ENCODE measurements around the gene NID1.

NID1 gene

GRCh38 chr1:236025836-236026235 lies 39.1 kb downstream of the NID1 start:
- Histone ChIP-seq H3K9me3 (replicated peaks; ENCODE audit: insufficient read depth, low read length) (no peaks in the 10 kb centered on the region), H3K27me3 (replicated peaks; ENCODE audit: insufficient read depth, low read length) (no peaks in the 10 kb centered on the region), H3K4me2 (ENCODE audit: low read depth, low read length) (no peak overlapping the region), H3K9me2 (replicated peaks; ENCODE audit: insufficient read depth, low read length) (no peaks in the 10 kb centered on the region), H3K36me3 (replicated peaks; ENCODE audit: insufficient read depth, low read length) (no peaks in the 10 kb centered on the region), H3K4me3 (ENCODE audit: low read length) (no peak overlapping the region), H3F3A (ENCODE audit: insufficient read depth, low read length) (no peaks in the 10 kb centered on the region), H4K20me1 (ENCODE audit: insufficient read depth, low read length) (no peaks in the 10 kb centered on the region), H3K9ac (ENCODE audit: low read length) (no peak overlapping the region), H3K27ac (ENCODE audit: low read length) (no peak overlapping the region), H2AFZ (ENCODE audit: low read length) (no peak overlapping the region), H3K4me1 (ENCODE audit: low read length) (no peaks in the 10 kb centered on the region), H3K79me2 (ENCODE audit: low read length) (no peaks in the 10 kb centered on the region)
- TF ChIP-seq EZH2 (optimal IDR thresholded peaks at IDR 0.05; ENCODE audit: low read depth, low read length) (no peak), EZH2phosphoT487 (IDR thresholded peaks at IDR 0.05; ENCODE audit: low read length) (no peak)
- TF ChIP-seq, protein P1, sequence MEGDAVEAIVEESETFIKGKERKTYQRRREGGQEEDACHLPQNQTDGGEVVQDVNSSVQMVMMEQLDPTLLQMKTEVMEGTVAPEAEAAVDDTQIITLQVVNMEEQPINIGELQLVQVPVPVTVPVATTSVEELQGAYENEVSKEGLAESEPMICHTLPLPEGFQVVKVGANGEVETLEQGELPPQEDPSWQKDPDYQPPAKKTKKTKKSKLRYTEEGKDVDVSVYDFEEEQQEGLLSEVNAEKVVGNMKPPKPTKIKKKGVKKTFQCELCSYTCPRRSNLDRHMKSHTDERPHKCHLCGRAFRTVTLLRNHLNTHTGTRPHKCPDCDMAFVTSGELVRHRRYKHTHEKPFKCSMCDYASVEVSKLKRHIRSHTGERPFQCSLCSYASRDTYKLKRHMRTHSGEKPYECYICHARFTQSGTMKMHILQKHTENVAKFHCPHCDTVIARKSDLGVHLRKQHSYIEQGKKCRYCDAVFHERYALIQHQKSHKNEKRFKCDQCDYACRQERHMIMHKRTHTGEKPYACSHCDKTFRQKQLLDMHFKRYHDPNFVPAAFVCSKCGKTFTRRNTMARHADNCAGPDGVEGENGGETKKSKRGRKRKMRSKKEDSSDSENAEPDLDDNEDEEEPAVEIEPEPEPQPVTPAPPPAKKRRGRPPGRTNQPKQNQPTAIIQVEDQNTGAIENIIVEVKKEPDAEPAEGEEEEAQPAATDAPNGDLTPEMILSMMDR (IDR thresholded peaks at IDR 0.05; ENCODE audit: low read length): no peak
- DNase-seq: no peak

DNA sequence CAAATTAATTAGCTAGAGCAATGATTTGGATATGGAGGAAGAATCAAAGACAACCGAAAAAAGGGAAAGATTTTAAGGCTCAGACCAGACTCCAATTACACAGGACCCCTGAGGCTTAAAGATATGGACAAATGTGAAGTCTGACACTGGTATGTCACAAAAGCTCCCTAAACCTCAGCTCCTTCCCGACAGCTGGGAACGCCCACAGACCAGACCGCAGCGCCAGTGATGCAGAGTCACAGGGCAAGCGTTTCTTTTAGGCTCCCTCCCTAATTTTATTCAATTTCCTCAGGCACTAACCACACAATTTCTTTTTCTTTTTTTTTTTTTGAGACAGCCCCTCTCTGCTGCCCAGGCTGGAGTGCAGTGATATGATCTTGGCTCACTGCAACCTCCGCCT lies 40.2 kb downstream of the NID1 start:
- no peaks in the 10 kb centered on the region for H3F3A ChIP-seq (ENCODE audit: insufficient read depth, low read length)
- TF ChIP-seq EZH2phosphoT487 (IDR thresholded peaks at IDR 0.05; ENCODE audit: low read length): no peak
- TF ChIP-seq, protein P1 (IDR thresholded peaks at IDR 0.05; ENCODE audit: low read length): no peak
- no peak for TF ChIP-seq EZH2 (optimal IDR thresholded peaks at IDR 0.05; ENCODE audit: low read depth, low read length)
- H3K9me2 ChIP-seq (replicated peaks; ENCODE audit: insufficient read depth, low read length): no peaks in the 10 kb centered on the region
- no peaks in the 10 kb centered on the region for H3K9me3 ChIP-seq (replicated peaks; ENCODE audit: insufficient read depth, low read length)
- H2AFZ ChIP-seq (ENCODE audit: low read length): no peak overlapping the region
- no peaks in the 10 kb centered on the region for H4K20me1 ChIP-seq (ENCODE audit: insufficient read depth, low read length)
- H3K4me2 ChIP-seq (ENCODE audit: low read depth, low read length): no peak overlapping the region
- no peak overlapping the region for H3K9ac ChIP-seq (ENCODE audit: low read length)
- no peaks in the 10 kb centered on the region for H3K27me3 ChIP-seq (replicated peaks; ENCODE audit: insufficient read depth, low read length)
- no peaks in the 10 kb centered on the region for H3K36me3 ChIP-seq (replicated peaks; ENCODE audit: insufficient read depth, low read length)
- DNase-seq: no peak
- H3K4me1 ChIP-seq (ENCODE audit: low read length): no peaks in the 10 kb centered on the region
- no peak overlapping the region for H3K4me3 ChIP-seq (ENCODE audit: low read length)
- H3K79me2 ChIP-seq (ENCODE audit: low read length): no peaks in the 10 kb centered on the region
- H3K27ac ChIP-seq (ENCODE audit: low read length): no peak overlapping the region

GRCh38 chr1:236023926-236024565 lies 40.8 kb downstream of the NID1 start:
- no peaks in the 10 kb centered on the region for H3K27me3 ChIP-seq (replicated peaks; ENCODE audit: insufficient read depth, low read length)
- no peak for DNase-seq
- H4K20me1 ChIP-seq (ENCODE audit: insufficient read depth, low read length): no peaks in the 10 kb centered on the region
- no peaks in the 10 kb centered on the region for H3K4me1 ChIP-seq (ENCODE audit: low read length)
- H3K4me2 ChIP-seq (ENCODE audit: low read depth, low read length): no peak overlapping the region
- no peaks in the 10 kb centered on the region for H3K9me3 ChIP-seq (replicated peaks; ENCODE audit: insufficient read depth, low read length)
- no peaks in the 10 kb centered on the region for H3K79me2 ChIP-seq (ENCODE audit: low read length)
- TF ChIP-seq, protein P1 (IDR thresholded peaks at IDR 0.05; ENCODE audit: low read length): no peak
- TF ChIP-seq EZH2phosphoT487 (IDR thresholded peaks at IDR 0.05; ENCODE audit: low read length) (no peak), EZH2 (optimal IDR thresholded peaks at IDR 0.05; ENCODE audit: low read depth, low read length) (no peak)
- no peaks in the 10 kb centered on the region for H3K9me2 ChIP-seq (replicated peaks; ENCODE audit: insufficient read depth, low read length)
- no peak overlapping the region for H3K4me3 ChIP-seq (ENCODE audit: low read length)
- no peak overlapping the region for H3K9ac ChIP-seq (ENCODE audit: low read length)
- H2AFZ ChIP-seq (ENCODE audit: low read length): no peak overlapping the region
- H3K27ac ChIP-seq (ENCODE audit: low read length): no peak overlapping the region
- no peaks in the 10 kb centered on the region for H3K36me3 ChIP-seq (replicated peaks; ENCODE audit: insufficient read depth, low read length)
- H3F3A ChIP-seq (ENCODE audit: insufficient read depth, low read length): no peaks in the 10 kb centered on the region
